HCT116 (cell line): ENCODE data around the gene SMG9. TPM values are rescaled to one million over a fixed set of nuclear protein-coding genes. Genes with fewer than 3 reads are reported as not detected.

Source experiments
- ATAC-seq: fragments of 200-7000 bp; cut with Tn5 transposase; 2 replicates; pipeline ENCODE4 v1.9.1; 2020; ENCODE audit warnings: mild to moderate bottlenecking, moderate library complexity
- BruUV-seq: library from RNA; stranded (reverse); fragments of 400-500 nt; replicated peaks from 2 replicates; lab custom pipeline; 2021; lab: Mats Ljungman, UMichigan
- CTCF ChIA-PET: fragments of 300-600 bp; sonication (Branson Sonifier 250); formaldehyde crosslinking; loops from one replicate; lab custom pipeline; 2021; ENCODE audit warnings: antibody characterized with exemption; lab: Charles Lee
- POLR2A ChIA-PET: fragments of 300-600, 350-600 bp; sonication (Branson Sonifier 250); formaldehyde crosslinking; loops from one replicate; lab custom pipeline; 2021; ENCODE audit warnings: antibody characterized with exemption; lab: Charles Lee
- RAD21 ChIA-PET, 2 experiments: fragments of 300-600 bp; sonication (Branson Sonifier 250); formaldehyde crosslinking; loops; one replicate each; lab custom pipeline; 2023; ENCODE audit warnings: low total read pairs in 2 of 2; ENCODE audit not compliant: uncharacterized antibody in 2 of 2, unreplicated experiment in 2 of 2, low non-redundant PET in 1 of 2; lab: Charles Lee
- DNase-seq: peaks from one replicate; pipeline ENCODE4 v3.0.0-alpha.2; 2010; ENCODE audit warnings: low read depth, low spot score
- H2AFZ ChIP-seq: fragments of 200-600 bp; shearing (Covaris generic), sonication (generic); 2 replicates; pipeline ENCODE4 v1.6.1; 2017; ENCODE audit warnings: low read depth, mixed run types, mixed read lengths, antibody characterized with exemption, low read length; ENCODE audit not compliant: poor library complexity, severe bottlenecking
- H3K27ac ChIP-seq: 2 replicates; pipeline ENCODE4 v1.5.1; 2012; ENCODE audit warnings: low read depth, low read length
- H3K27me3 ChIP-seq: fragments of 200-600 bp; sonication (generic); 2 replicates; pipeline ENCODE4 v1.6.1; 2016; ENCODE audit warnings: mixed run types, low read length, mixed read lengths; ENCODE audit not compliant: insufficient read depth
- H3K36me3 ChIP-seq, 2 experiments: fragments of 200-500 bp in 1 of 2; fragments of 200-600 bp in 1 of 2; sonication (Bioruptor generic) in 1 of 2; sonication (generic) in 1 of 2; 2 replicates each; pipeline versions ENCODE4 v1.5.1 to v1.6.1; 2014 to 2016; ENCODE audit warnings: low read length in 2 of 2, inconsistent platforms in 1 of 2, mixed read lengths in 1 of 2, mixed run types in 1 of 2; ENCODE audit not compliant: insufficient read depth in 2 of 2, control insufficient read depth in 1 of 2
- H3K4me1 ChIP-seq, 2 experiments: fragments of 200-600 bp in 1 of 2; sonication (generic) in 1 of 2; 2 replicates each; pipeline versions ENCODE4 v1.5.1 to v1.6.1; 2012 to 2017; ENCODE audit warnings: low read length in 2 of 2, inconsistent platforms in 1 of 2, mild to moderate bottlenecking in 1 of 2, mixed read lengths in 1 of 2, mixed run types in 1 of 2, moderate library complexity in 1 of 2; ENCODE audit not compliant: insufficient read depth in 2 of 2, control insufficient read depth in 1 of 2
- H3K4me2 ChIP-seq: fragments of 200-600 bp; sonication (generic); 2 replicates; pipeline ENCODE4 v1.6.1; 2017; ENCODE audit warnings: mixed run types, low read length, mixed read lengths
- H3K4me3 ChIP-seq, 2 experiments: fragments of 200-600 bp in 1 of 2; sonication (generic) in 1 of 2; replicated peaks in 1 of 2; 2 replicates each; pipeline ENCODE4 v1.5.1; 2011 to 2016; ENCODE audit warnings: low read length in 2 of 2, control low read depth in 1 of 2, low read depth in 1 of 2, mild to moderate bottlenecking in 1 of 2, mixed read lengths in 1 of 2, mixed run types in 1 of 2
- H3K79me2 ChIP-seq: fragments of 200-600 bp; sonication (generic); 2 replicates; pipeline ENCODE4 v1.6.1; 2017; ENCODE audit warnings: mild to moderate bottlenecking, mixed run types, low read length, moderate library complexity, mixed read lengths; ENCODE audit not compliant: insufficient read depth
- H3K9ac ChIP-seq: fragments of 200-600 bp; sonication (generic); 2 replicates; pipeline ENCODE4 v1.6.1; 2016; ENCODE audit warnings: low read length, mixed read lengths
- H3K9me2 ChIP-seq: fragments of 200-600 bp; sonication (generic), shearing (Covaris generic); 2 replicates; pipeline ENCODE4 v1.6.1; 2017; ENCODE audit warnings: mixed run types, mild to moderate bottlenecking, moderate library complexity; ENCODE audit not compliant: insufficient read depth
- H3K9me3 ChIP-seq, 2 experiments: fragments of 200-500 bp in 1 of 2; fragments of 200-600 bp in 1 of 2; sonication (Bioruptor generic) in 1 of 2; sonication (generic) in 1 of 2; 2 replicates each; pipeline ENCODE4 v1.6.1; 2014 to 2017; ENCODE audit warnings: low read length in 2 of 2, mixed read lengths in 2 of 2, inconsistent platforms in 1 of 2, low read depth in 1 of 2, mild to moderate bottlenecking in 1 of 2, mixed run types in 1 of 2, moderate library complexity in 1 of 2; ENCODE audit not compliant: control insufficient read depth in 1 of 2, insufficient read depth in 1 of 2
- H4K20me1 ChIP-seq: fragments of 200-600 bp; sonication (generic), shearing (Covaris generic); 2 replicates; pipeline ENCODE4 v1.6.1; 2017; ENCODE audit warnings: mixed run types, mild to moderate bottlenecking, moderate library complexity; ENCODE audit not compliant: insufficient read depth
- EGR1 ChIP-seq: IDR thresholded peaks from 2 replicates; pipeline ENCODE4 v1.6.1; 2012; ENCODE audit warnings: low read depth
- ELF1 ChIP-seq: IDR thresholded peaks from 2 replicates; pipeline ENCODE4 v1.6.1; 2012; ENCODE audit warnings: low read depth, borderline replicate concordance
- EZH2phosphoT487 ChIP-seq: fragments of 200-600 bp; IDR thresholded peaks from 2 replicates; pipeline ENCODE4 v1.6.1; 2018; ENCODE audit warnings: antibody characterized with exemption, borderline replicate concordance
- POLR2A ChIP-seq: IDR thresholded peaks from 2 replicates; pipeline ENCODE4 v1.7.0; 2011; ENCODE audit warnings: borderline replicate concordance; ENCODE audit not compliant: insufficient read depth, insufficient read length; ENCODE audit errors: extremely low read depth
- REST ChIP-seq: IDR thresholded peaks from 2 replicates; pipeline ENCODE4 v1.6.1; 2012; ENCODE audit warnings: low read depth
- SIN3A ChIP-seq: IDR thresholded peaks from 2 replicates; pipeline ENCODE4 v1.6.1; 2012; ENCODE audit warnings: low read depth
- SP1 ChIP-seq: IDR thresholded peaks from 2 replicates; pipeline ENCODE4 v1.6.1; 2012; ENCODE audit warnings: low read depth
- TCF7L2 ChIP-seq: IDR thresholded peaks from 2 replicates; pipeline ENCODE4 v1.7.0; 2011; ENCODE audit warnings: borderline replicate concordance, inconsistent platforms; ENCODE audit not compliant: insufficient read depth, insufficient read length; ENCODE audit errors: extremely low read depth
- ZBTB33 ChIP-seq: IDR thresholded peaks from 2 replicates; pipeline ENCODE4 v1.6.1; 2011; ENCODE audit warnings: mild to moderate bottlenecking, low read length, moderate library complexity; ENCODE audit not compliant: insufficient replicate concordance; ENCODE audit errors: extremely low read depth
- ZFX ChIP-seq: fragments of 450-650 bp; IDR thresholded peaks from 2 replicates; pipeline ENCODE4 v1.6.1; 2017
- ZNF274 ChIP-seq: fragments of 200-500 bp; sonication (Bioruptor generic); IDR thresholded peaks from 2 replicates; pipeline ENCODE4 v1.6.1; 2014; ENCODE audit warnings: mild to moderate bottlenecking, low read depth, low read length, inconsistent platforms
- intact Hi-C: fragments of 100-400 bp; cut with micrococcal nuclease; formaldehyde crosslinking; loops from 2 replicates; pipeline ENCODE4 v1.10.0; 2022
- total RNA-seq: library from RNA; stranded (reverse); gene quantifications from one replicate; pipeline ENCODE4 v1.2.1, GENCODE V29; 2021; ENCODE audit not compliant: unreplicated experiment
- TF ChIP-seq, protein P1 (sequence below): IDR thresholded peaks from 2 replicates; pipeline ENCODE4 v1.6.1; 2012

Gene SMG9
- total RNA-seq, 1 experiment from 2014 or later: 80.2 TPM

- H2AFZ ChIP-seq: no peak overlapping the region
- H3K79me2 ChIP-seq: peaks cover 51% of the 10 kb centered on the region
- intact Hi-C loops: no loop called here
- TF ChIP-seq SP1 (no peak), SIN3A (no peak), ELF1 (no peak), ZBTB33 (no peak), TCF7L2 (no peak), EGR1 (no peak), REST (no peak), EZH2phosphoT487 (no peak), ZFX (no peak), ZNF274 (no peak), POLR2A (no peak)
- TF ChIP-seq, protein P1, sequence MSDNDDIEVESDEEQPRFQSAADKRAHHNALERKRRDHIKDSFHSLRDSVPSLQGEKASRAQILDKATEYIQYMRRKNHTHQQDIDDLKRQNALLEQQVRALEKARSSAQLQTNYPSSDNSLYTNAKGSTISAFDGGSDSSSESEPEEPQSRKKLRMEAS: no peak
- ChIA-PET RAD21 (no interaction called here), POLR2A (no interaction called here), CTCF (no interaction called here)
- H3K4me1 ChIP-seq: peaks cover 12 to 35% of the 10 kb centered on the region in 2 experiments
- BruUV-seq: no TSS peak
- H3K9me3 ChIP-seq: no peaks in the 10 kb centered on the region
- H4K20me1 ChIP-seq: no peaks in the 10 kb centered on the region
- H3K36me3 ChIP-seq: peaks cover 45 to 59% of the 10 kb centered on the region in 2 experiments
- H3K9me2 ChIP-seq: no peaks in the 10 kb centered on the region
- no peak overlapping the region for H3K4me3 ChIP-seq
- H3K27me3 ChIP-seq: no peaks in the 10 kb centered on the region
- H3K4me2 ChIP-seq: no peak overlapping the region
- DNase-seq: no peak
- H3K9ac ChIP-seq: no peak overlapping the region
- no peak overlapping the region for H3K27ac ChIP-seq
- ATAC-seq: no peak
Observed at GRCh38 chr19:43748685-43749084, 6.1 kb downstream of the SMG9 start.
